NOMO-1 treated with dmso at 0.1 percent for 144 hours (cell line): ENCODE measurements around the gene RPL4.
A peak's percentile ranks its signal among the peaks of the same experiment; 100 is the strongest.
"Not testable (repeated sequence)": the region's sequence is repeated elsewhere in the genome, so short reads cannot be mapped to it uniquely, and the experiment has no call there.

Experiments used
- DNase-seq: peaks from one replicate; lab custom pipeline; 2025; ENCODE audit not compliant: unreplicated experiment; lab: John Stamatoyannopoulos, UW

RPL4 gene

GRCh38 chr15:66504563-66505429 lies at the start of gene RPL4, which contains the start of gene ZWILCH:
Gene RPL4 (minus strand): TSS chr15:66504855. CDS start chr15:66504790, 65 bp downstream.
Gene ZWILCH (plus strand): TSS chr15:66505326. CDS start chr15:66505339, 13 bp downstream.
- DNase-seq: peak; percentile 76

- no peak for DNase-seq
These were observed 40.6 kb upstream of the RPL4 start for GRCh38 chr15:66545255-66545654.

GRCh38 chr15:66542896-66543295 lies 38.2 kb upstream of the RPL4 start:
- DNase-seq: no peak

GRCh38 chr15:66535056-66535455 lies 30.4 kb upstream of the RPL4 start:
- DNase-seq: no peak

DNA sequence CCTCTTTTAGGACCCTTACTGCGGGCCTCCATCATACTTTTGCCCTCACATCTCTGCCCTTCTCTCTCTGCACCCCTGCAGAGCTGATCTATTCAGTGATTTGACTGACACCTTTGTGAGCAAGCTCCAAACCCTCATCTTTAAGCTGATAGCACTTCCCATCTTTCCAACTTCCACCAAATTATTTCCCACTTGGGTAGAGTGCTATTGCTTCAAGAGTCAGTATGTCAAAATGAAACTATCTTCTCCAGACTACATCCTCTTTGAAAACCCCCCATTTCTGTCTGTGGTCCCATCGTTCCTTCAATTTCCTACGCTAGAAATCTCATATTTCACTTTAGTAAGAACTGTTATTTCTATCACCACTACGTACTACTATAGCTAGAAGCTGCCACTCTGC lies 20.2 kb upstream of the RPL4 start:
- no peak for DNase-seq

DNA sequence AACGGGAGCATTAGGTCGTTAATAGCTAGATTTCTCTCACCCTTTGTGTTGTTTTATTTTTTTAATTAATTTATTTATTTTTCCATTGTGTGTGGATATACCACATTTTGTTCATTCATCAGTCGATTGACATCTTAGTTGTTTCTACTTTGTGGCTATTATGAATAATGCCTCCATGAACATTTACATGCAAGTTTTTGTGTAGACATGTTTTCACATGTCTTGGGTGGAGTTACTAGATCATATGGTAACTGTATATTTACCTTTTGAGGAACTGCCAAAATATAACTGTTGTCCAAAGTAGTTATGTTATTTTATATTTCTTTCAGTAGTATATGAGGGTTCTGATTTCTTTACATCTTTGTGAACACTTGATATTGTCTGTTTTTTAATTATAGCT lies 19.3 kb upstream of the RPL4 start:
- DNase-seq: no peak

DNA sequence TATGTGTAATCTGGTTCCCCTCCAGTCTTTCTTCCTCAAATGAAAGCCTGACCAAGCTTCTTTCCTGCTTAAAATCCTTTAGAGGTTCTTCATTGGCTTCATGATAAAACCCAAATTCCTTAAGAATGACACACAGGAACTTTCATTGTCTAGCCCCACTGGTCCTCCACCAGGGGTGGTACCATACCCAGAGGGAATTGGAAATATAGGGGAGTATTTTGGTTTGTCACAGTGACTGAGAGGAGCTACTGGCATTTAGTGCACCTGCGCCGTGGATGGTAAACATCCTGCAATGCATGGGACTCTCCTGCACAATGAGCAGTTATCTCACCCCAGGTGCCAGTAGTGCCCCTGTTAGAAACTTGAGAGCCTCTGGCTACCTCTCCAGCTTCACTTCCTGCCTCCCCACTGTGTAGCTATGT lies 11.3 kb upstream of the RPL4 start:
- no peak for DNase-seq

DNA sequence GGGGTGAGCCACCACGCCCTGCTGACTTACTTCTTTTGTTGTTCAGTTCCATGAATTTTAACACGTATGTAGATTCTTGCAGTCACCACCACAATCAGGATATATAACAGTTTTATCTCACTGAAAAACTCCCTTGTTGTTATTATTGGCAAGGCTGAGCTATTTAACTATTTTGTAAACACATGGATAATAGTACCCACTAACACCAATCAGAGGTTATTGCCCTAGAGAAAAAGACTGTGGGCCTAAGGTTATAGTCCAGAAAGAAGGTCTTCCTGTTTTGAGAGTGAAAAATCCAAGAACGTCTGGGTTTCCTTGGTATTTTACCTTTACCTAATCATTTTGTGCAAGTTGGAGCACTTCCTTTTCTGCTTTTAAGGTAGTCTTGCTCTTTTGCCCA lies 9.9 kb upstream of the RPL4 start:
- DNase-seq: no peak

GRCh38 chr15:66508293-66508883 lies 3.7 kb upstream of the RPL4 start:
- no peak for DNase-seq

- DNase-seq: no peak
These were observed 1.2 kb upstream of the RPL4 start for GRCh38 chr15:66505818-66506217.

DNA sequence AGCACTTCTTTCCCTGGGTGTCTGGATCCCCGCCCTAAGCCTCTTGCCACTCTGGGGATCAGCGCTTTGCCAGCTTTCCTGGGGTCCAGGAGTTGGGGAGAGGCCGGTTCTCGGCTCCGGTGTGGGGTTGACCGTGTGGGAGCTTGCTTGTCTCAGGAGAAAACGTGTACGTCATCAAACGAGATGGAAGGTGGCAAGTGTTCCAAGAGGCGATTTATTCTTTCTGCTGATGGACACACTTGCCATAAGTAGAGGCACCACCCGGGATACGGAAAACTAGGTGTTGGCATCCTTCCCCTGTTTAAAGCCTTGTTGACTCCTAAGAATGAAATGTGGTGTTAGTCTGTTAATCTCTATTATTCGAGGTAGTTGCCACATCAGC lies 766 bp upstream of the RPL4 start:
- DNase-seq: no peak

DNA sequence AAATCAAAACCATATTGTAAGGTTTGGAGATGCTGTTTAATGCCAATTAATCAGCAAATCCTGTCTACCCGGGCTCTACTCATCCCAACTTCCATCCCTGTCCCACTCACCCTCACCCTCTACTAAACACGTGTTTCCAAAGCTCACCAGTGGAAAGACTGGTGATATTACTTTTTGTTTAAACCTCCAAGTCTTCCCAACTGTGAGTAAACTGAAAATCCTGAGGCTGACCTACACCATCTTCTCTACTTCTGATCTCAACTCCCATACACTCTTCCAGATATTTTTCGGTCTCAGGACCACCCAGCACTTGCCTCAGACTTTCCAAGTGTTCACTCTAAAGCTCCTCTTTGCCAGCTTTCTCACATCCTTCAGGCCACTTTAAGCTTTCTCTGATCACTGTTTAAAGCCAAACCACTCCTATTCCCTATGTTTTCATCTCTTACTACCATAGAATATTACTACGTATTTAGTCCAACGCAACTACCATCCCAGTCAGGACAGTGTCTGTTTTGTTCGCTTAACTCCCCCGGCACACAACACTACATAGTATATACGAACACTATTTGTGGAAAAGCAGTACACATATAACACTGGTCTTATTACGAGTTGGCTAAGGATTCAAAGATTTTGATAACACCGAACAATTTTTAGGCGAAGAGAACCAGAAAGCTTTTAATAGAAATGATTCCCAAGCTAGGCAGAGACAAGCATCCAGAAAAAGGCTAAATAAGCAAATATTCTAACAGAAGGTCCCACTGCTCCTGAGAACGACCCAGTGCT lies 684 bp downstream of the RPL4 start:
- no peak for DNase-seq

DNA sequence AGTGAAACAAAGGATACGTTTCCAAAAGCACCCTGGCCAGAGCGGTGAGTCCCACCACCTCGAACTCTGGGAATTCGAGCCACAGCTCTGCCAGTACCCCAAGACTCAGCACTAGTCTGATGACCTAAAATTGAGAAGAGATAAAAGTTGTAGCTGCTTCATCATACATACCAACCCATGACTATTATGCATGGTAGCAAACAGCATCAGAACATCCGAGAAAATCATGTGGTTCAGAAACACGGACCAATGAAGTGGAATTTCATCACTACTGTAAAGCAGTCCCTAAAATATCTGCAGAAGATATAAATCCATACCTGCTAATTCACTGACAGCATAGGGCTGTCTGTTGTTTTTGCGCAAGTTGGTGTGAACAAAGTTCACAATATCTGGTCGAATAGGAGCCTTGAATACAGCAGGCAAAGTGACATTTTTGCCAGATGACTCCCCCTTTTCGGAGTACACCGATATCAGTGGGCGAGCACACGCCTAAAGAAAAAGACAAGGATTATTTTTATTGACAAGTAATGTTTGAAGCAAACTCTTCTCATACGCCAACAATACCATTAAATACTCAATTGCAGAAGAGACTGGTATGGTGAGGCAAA lies 1.5 kb downstream of the RPL4 start:
- DNase-seq: not testable (repeated sequence)

GRCh38 chr15:66502491-66502890 lies 2.2 kb downstream of the RPL4 start:
- no peak for DNase-seq

GRCh38 chr15:66500346-66500745 lies 4.3 kb downstream of the RPL4 start:
- DNase-seq: not testable (repeated sequence)

GRCh38 chr15:66498501-66499386 lies 5.9 kb downstream of the RPL4 start:
- DNase-seq: no peak

DNA sequence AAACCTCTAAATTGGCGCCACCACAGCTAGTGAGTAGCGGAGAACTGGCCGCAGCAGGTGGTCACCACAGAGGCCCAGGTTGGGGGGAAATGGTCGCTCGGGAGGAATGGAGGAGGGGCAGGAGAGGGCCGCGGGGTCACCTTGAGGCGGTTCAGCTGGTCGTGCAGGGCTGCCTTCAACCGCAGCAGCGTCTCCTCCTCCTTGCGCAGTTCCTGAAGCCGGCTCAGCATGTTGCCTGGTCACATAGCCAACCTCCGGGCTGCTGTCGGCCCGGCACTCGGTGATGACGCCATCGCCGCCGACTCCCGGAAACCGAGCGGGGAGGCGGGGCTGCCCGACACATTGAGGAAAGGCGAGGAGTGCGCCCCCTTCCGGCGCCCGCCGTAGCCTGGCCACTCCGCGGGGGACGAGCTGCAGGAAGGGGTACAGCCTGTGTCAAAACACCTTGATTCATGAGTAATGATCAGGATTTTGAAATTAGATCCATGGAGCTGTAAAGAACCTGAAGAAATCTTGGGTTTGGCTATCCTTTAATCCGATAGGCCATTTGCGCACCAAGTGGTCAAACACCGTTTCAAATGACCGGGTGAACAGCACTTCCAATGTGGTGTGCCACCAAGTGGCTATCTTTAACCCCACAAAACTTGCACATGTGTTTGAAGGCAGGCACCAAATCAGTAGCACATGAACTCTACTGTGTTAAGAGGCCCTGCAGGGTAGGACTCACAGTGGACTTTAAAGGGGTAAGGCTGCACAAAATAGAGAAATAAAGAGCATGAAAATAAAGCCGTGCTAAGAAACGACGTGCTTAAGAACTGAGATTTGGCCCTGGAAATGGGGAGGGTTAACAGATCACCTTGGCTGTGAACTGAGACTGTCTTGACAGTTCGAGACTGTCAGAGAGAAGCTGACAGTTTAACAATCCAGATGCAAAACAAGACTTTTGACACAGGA lies 6.9 kb downstream of the RPL4 start, which contains the start of gene SNAPC5:
Gene SNAPC5 (minus strand): TSS at position 261 of the 954 bp plus-strand sequence. CDS start 31 bp downstream, at position 230.
- DNase-seq: peak; percentile 85

GRCh38 chr15:66496951-66497501 lies 7.6 kb downstream of the RPL4 start:
- DNase-seq: peak; percentile 39

DNA sequence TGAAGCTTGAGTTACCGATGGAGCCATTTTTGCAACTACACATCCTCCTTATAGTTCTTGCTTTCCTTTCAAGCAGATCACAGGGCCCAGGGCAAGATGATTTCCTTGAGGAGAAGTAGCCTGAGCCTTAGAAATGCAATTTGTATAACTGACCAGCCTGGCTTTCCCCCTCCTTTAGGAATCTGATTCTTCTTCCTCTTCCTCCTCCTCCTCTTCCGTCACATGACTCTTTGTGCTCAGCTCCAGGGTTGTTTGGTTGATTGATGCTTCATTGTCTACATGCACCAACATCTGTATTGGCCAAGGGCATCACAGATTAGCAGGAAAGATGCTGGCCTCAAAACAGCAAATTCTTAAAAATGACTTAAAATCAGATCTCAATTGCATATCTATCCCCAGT lies 10.4 kb downstream of the RPL4 start:
- no peak for DNase-seq
